Measurements from ENCODE around the gene PLBD1.

Gene PLBD1, protein sequence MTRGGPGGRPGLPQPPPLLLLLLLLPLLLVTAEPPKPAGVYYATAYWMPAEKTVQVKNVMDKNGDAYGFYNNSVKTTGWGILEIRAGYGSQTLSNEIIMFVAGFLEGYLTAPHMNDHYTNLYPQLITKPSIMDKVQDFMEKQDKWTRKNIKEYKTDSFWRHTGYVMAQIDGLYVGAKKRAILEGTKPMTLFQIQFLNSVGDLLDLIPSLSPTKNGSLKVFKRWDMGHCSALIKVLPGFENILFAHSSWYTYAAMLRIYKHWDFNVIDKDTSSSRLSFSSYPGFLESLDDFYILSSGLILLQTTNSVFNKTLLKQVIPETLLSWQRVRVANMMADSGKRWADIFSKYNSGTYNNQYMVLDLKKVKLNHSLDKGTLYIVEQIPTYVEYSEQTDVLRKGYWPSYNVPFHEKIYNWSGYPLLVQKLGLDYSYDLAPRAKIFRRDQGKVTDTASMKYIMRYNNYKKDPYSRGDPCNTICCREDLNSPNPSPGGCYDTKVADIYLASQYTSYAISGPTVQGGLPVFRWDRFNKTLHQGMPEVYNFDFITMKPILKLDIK

DNA sequence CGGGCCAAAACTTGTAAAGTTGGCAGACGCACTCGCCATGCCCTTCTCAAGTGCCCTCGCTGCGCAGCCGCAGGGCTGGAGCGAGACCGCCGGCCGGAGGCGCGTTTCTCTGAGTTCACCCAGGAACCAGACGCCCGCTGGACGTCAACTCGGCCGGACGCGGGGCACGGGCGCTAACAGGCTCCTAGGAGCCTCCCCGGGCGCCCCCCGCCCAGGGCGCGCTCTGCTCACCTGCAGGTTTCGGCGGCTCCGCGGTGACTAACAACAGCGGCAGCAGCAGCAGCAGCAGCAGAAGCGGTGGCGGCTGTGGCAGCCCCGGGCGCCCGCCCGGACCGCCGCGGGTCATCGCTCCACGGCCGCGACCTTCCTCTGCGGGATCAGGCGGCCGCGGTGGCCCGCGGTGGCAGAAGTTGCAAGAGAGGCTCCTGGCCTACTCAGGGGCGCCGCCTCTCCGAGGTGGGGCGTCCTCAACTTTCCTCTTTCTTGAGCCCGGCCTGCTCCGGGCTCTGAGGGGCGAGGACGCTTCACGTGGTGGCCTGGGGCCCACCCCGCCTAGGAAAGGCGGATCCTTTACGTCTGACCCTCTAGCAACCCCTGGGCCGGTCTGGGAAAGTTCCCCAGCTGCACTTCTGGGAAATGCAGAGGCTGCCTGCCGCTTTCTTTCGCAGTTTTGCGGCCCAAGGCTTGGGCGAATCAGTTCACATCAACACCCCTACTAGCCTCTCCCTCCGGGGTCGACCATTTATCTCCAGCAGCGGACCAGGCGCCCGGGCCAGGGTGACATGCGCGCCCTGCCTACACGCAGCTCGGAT is at the start of gene PLBD1:
Gene PLBD1 (minus strand): TSS at position 533 of the 812 bp plus-strand sequence. CDS start 187 bp downstream, at position 346.
- no peak for DNase-seq (ENCODE audit: low spot score)

DNA sequence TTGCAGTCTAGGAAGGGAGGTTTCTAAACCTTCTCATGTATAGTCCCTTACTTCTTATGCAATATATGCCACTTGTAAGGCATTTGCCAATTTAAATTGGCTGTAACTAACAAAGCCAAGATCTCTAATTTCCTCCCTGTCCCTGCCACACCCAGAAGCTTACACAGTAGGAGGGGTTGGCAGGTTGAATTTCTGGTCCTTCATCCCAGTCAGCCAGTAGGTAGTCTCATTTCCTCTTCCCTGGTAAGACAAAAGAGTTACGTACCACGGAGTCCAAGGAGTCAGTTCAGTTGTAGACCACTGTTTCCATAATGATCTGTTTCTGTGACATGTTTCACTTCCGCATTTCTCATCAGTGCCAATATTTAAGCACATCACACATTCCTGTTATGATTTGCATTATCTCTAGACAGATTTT is 47.0 kb upstream of the PLBD1 start:
- no peak for DNase-seq (ENCODE audit: low spot score)

DNA sequence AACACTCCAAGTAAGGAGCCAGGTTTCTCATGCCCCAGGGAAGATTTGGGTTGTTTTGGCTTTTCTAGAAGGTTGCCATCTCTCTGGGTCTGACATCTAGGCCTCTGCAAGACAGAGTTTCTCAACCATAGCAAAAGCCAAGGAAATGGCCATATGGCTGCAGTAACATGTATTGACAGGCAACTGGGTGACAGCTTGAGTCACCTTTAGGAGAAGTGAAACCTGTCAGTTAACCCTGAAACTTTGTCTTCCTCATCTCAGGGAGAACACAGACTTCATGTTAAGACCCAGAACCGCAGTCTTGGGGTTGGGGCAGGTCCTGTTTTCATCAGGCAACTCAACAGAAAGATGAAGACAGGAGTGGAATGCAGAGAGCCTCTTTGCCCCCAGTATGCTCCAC is 46.0 kb upstream of the PLBD1 start:
- DNase-seq (ENCODE audit: low spot score), result no peak

DNA sequence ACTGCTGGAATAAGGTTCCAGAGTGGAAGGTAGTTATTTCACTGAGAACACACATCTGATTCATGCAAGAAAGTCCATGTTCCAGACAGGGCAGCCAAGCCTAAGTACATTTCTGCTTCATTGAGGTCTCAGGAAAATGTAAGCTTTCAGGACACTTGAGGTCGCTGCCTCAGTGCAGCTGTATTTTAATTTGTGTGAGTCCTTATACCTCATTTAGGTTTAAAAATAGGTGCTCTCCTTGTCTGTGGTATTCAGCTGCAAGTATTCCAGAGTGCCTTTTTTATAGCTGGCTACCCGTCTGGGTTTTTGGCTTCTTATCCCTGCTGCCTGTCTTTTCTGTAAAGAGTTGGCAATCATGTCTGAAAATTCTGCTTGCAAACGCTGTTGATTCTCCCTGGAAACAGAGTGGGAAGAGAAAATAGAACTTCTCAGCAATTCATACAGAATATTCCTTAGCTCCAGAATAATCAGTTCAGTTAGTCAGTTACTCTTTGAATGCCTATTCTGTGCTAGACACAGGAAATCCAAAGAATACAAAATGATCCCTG is 45.3 kb upstream of the PLBD1 start:
- DNase-seq (ENCODE audit: low spot score), result no peak

DNA sequence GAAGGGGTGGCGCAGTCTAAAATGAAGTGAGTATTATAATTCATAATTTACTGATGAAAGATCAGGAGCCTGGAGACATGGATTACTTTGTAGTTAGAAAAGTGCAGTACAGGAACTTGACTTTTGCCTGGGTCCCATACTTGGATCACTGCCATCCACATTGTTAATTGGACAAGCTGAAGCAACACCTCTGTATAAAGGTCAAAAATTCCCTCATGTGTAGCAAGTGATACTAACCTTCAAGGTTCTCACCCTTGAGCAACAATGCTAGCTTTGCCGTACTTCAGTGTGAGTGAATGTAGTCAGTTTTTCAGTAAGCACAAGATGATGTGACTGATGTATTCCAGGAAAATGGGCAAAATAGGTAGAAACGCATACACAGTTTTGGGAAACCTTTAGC is 44.6 kb upstream of the PLBD1 start:
- DNase-seq (ENCODE audit: low spot score), result no peak

DNA sequence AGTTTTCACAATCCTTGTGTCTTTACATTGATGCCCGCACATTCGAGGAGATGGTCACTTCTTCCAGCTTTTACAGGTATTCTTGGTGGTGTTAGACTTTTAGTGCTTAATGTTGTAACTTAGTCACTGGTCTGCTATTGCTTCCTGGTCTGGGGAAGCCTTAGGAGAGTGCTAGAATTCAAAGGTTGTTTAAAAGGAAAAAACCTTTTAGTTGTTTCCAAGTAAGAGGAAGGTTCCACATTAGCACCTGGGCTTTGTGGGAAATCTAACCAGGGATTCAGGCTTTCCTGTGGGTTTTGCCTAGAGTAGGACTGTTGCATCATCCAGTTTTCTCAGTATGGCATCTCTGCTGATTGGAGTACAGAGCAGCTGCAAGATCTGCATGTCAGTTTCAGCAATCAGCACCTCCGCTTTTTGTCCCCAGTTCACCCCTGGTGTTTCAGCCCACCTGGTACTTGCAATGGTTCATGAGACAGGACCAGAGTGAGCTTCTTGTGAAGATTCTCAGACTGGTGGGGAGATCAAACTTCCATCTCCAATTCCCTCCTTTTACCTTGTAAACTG is 44.0 kb upstream of the PLBD1 start:
- no peak for DNase-seq (ENCODE audit: low spot score)

DNA sequence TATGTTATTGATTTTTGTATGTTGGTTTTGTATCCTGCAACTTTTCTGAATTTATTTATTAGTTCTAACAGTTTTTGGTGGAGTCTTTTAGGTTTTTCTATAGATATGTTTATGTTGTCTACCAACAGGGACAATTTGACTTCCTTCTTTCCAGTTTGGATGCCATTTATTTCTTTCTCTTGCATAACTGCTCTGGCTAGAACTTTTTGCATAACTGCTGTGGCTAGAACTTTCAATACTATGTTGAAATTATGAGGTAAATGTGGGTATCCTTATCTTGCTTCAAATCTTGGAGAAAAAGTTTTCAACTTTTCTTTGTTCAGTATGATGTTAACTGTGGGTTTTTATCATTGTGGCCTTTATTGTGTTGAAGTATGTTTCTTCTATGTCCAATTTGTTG is 39.9 kb upstream of the PLBD1 start:
- no peak for DNase-seq (ENCODE audit: low spot score)

DNA sequence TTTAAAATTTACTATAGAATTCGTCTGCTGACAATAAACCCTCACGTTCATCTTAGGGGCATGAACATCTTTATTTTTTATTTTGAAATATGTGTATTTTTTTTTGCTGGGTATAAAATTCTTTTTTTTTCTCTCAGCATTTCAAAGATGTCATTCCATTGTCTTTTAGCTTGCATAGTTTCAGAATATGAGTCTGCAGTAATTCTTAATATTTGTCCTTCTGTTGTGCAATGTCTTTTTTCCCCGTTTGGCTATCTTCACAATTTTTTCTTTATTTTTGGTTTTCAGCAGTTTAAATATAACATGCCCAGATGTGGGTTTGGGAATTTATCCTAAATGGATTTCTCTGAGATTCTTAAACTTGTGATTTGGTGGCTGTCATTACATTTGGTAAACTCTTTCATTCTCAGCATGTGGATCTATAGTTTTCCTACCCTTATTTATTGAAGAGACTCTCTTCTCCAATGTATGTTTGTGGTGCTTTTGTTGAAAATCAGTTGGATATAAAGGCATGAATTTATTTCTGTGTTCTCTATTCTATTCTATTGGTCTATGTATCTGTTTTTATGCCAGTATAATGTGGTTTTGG is 37.8 kb upstream of the PLBD1 start:
- no peak for DNase-seq (ENCODE audit: low spot score)

DNA sequence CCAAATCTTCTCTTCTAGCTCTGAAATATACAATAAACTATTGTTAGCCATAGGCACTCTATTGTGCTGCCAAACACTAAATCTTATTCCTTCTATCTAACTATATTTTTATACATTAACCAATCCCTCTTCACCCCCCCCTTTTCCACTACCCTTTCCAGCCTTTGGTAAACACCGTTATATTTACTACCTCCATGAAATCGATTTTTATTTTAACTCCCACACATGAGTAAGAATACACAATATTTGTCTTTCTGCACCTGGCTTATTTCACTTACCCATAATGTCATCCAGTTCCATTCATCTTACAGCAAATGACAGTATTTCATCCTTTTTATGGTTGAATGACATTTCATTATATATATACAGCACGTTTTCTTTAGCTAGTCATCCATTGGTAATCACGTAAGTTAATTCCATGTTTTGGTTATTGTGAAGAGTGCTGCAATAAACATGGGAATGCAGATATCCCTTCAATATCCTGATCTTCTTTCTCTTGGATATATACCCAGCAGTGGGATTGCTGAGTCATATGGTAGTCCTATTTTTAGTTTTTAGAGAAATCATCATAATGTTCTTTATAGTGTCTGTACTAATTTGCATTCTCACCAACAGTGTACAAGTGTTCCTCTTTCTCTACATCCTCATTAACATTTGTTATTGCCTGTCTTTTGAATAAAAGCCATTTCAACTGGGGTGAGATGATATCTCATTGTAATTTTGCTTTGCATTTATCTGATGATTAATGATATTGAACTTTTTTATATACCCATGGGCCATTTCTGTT is 34.2 kb upstream of the PLBD1 start:
- DNase-seq (ENCODE audit: low spot score), result no peak

DNA sequence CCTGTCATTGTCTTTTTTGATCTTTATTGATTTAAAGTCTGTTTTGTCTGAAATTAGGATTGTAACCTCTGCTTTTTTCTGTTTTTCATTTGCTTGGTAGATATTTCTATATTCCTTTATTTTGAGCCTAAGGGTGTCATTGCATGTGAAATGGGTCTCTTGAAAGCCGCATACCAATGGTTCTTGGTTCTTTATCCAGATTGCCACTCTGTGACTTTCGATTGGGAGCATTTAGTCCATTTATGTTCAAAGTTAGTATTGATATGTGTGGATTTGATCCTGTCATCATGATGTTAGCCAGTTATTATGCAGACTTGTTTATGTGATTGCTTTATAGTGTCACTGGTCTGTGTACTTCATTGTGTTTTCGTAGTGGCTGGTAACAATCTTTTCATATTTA is 29.8 kb upstream of the PLBD1 start:
- no peak for DNase-seq (ENCODE audit: low spot score)

DNA sequence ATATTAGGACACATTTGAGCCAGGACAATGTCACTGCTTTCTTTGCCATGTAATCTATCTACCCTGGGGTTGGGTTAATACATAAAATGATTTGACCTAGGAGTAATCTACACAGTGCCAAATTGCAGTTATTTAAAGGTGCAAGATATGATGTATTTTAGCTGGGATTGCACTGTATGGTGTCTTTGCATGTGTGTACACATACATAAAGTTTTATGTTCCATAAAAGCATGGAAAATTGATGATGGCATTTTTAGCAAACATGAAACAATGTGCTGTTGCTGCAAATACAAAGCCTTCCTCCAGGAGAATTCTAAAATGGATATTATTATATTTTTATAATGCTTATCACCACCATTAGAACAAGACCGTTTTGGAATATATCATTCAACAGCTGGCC is 24.0 kb upstream of the PLBD1 start:
- no peak for DNase-seq (ENCODE audit: low spot score)

DNA sequence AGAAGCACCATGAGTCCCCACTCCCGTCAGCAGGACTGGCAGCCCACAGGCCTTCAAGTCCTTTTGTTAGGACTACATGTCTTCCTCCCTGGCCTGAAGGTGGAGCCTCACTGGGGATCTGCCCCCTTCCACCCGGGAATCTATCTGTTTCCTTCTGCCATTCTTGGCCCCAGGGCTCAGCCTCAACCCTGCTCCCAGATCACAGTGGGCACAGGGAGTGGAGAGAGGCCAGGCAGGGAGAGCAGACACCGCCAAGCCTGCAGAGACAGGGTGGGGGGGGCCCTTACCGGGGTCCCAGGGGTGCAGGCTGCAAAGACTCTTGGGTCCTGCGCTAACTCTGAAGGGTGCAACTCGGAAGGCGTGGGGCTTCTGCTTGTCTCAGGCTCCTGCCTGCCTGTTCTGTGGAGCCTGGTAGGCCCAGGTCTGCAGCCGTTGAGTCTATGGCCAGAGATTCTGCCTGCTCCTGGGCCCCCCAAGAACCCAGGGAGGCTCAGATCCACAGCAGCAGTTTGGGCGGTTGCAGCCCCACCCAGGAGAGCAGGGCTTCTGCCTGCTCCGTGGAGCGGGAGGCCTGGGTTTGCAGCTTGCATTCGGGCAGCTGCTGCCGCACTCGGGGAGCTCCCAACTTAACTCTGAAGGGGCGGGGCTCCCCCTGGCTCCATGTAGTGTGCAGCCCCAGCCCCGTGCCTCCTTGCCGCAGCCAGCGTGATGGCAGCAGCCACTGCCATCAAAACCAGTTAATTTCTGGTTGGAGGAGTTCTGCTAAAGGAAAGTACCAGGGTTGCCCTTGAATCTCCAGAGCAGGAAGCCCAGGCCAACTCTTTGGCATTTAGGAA is 21.7 kb upstream of the PLBD1 start:
- no peak for DNase-seq (ENCODE audit: low spot score)

DNA sequence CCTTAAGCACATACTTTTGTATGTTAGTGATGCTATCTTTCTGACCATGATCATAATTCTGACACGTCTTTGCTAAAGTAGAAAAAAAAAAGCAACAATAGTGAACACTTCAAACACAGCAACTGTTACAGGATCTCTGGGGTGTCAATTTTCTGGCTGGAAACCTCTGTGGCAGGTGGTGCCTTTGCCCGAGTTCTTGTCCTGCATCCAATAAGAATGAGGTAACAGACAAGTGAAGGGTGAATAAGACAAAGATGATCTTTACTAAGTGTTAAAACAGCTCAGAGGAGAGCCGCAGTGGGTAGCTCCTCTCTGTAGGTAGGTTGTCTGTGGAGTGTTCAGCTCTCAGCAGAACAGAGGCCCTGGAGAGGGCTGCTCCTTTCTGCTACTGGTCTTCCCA is 20.9 kb upstream of the PLBD1 start:
- DNase-seq (ENCODE audit: low spot score), result no peak

DNA sequence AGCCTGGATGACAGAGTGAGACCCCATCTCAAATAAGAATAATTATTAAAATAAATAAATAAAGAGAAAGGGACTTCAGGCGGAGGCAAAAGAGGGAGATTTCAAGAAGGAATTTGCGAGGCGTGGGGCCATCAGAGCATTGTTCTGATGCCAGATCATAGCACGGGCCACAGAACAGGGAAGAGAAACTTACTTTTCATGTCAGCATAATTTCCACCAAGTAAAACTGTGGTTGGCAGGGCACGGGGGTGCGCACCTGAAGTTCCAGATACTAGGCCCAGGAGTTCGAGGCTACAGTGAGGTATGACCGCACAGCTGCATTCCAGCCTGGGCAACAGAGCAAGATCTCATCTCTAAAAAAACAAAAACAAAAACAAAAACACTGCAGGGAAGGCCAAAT is 11.0 kb upstream of the PLBD1 start:
- DNase-seq (ENCODE audit: low spot score), result no peak

DNA sequence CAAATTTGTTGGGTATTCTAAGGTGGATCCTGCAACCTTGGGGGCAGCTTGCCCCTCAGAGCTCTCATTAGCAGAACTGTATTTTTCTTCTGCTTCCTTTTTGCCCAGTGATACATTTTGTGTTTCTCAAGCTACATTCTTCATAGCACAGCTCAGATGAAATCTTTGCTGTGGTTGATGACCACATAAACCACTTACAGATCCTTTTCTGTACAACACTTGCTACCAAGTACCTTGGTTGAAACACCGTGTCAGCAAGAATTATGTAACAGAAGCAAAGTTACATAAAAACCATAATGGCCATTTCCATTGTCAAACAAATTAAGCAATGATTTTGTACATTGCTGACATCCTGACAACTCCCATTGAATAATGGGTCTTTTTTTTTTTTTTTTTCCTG is 9.7 kb upstream of the PLBD1 start:
- DNase-seq (ENCODE audit: low spot score), result no peak

DNA sequence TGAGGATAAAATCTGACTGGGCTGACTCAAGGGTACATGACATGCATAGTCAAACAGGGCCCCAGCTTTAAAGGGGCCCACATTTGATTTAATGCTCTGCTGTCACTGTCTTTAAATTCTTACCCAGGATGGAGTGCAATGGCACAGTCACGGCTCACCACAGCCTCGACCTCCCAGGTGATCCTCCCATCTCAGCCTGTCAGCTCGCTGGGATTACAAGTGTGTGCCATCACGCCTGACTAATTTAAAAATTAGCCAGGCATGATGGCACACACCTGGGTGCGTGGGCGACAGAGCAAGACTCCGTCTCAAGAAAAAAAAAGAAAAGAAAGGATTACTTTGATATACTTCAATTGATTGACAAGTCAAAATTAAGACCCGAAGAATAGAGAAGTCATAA is 9.2 kb upstream of the PLBD1 start:
- DNase-seq (ENCODE audit: low spot score), result no peak

DNA sequence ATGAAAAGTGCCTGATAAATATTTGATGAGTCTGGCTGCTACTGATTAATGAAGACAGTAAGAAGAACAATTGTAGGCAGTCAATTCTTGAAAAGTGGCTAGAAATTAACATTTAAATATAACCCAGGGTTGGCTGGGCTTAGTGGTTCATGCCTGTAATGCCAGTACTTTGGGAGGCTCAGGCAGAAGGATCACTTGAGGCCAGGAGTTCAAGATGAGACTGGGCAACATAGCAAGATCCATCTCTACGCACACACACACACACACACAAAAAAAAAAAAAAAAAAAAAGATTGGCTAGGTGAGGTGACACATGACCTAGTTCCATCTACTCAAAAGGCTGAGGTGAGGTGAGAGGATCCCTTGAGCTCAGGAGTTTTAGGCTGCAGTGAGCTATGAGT is 7.9 kb upstream of the PLBD1 start:
- DNase-seq (ENCODE audit: low spot score), result no peak

DNA sequence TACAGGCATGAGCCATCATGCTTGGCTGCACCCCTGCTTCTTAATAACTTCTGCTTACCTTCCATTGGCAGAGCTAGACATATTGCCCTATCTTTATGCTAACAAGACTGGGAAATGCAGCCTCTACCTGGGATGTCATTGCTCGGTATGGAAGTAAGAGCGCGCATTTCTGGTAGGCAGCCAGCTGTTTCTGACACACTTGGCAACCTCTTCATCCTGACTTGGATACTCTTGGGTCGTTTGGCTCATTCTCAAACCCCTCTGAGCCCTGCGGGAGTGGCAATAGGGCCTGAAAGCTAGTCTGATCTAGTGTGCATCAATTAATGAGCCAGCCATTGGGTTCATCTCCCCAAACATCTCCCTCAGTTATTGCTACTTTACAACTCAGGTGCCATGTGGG is 5.4 kb upstream of the PLBD1 start:
- no peak for DNase-seq (ENCODE audit: low spot score)

DNA sequence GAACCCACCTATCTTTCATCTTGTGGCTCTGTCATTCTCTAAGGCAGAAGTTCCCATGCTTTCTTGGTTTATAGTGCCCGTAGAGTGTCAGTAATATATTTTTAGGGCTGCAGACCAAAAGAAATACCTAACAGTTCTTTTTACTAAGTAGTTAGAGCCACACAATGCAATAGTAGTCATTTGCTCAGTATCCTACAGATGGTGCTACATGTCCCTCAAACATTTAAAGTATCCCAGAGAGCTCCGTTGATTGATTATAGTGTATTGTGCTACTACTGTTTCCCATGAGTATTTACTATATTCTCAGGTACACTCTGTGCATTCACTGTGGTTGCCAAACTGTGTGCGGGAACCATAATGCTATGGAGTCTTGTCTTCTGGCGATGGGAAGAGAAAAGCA is 4.7 kb upstream of the PLBD1 start:
- DNase-seq (ENCODE audit: low spot score), result no peak

DNA sequence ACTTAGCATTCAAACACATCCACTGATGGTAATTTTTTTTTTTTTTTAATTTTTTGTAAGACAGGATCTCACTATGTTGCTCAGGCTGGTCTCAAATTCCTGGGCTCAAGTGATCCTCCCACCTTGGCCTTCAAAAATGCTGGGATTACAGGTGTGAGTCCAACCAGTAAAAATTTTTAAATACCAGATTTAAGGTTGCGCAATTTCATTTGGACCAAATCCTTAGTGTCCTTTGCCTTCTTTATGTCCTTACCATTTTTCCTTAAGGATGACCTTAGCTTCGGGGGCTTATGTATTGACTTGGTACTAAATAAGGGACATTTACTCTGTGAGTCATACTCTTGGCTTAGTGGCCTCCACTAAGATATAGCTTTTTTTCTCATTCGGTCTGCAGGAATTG is 4.1 kb upstream of the PLBD1 start:
- DNase-seq (ENCODE audit: low spot score), result no peak

Data from hematopoietic multipotent progenitor cell treated with erythropoietin and hydrocortisone succinate and interleukin-3 and kit ligand, for 15 days (in vitro differentiated cells).